Ecto neural progenitor cell (in vitro differentiated cells): ENCODE results near the gene AGRN.
A peak's percentile ranks its signal among the peaks of the same experiment; 100 is the strongest.
"Not testable (repeated sequence)": the region's sequence is repeated elsewhere in the genome, so short reads cannot be mapped to it uniquely, and the experiment has no call there.

Experiments
- DNase-seq: peaks from one replicate; pipeline ENCODE4 v3.0.0-alpha.2; 2018; ENCODE audit warnings: low spot score

Gene AGRN

DNA sequence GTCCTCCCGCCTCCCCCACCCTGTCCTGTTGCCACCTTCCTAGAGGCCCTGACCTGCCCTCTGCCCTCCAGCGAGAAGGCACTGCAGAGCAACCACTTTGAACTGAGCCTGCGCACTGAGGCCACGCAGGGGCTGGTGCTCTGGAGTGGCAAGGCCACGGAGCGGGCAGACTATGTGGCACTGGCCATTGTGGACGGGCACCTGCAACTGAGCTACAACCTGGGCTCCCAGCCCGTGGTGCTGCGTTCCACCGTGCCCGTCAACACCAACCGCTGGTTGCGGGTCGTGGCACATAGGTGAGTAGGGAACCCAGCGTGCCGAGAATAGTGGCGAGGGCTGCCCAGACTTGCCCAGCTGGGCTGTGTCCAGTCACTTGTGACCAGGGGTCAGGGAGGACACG lies 33.8 kb downstream of the AGRN start:
- no peak for DNase-seq

GRCh38 chr1:1054099-1054700 lies 34.3 kb downstream of the AGRN start:
- DNase-seq: no peak

DNA sequence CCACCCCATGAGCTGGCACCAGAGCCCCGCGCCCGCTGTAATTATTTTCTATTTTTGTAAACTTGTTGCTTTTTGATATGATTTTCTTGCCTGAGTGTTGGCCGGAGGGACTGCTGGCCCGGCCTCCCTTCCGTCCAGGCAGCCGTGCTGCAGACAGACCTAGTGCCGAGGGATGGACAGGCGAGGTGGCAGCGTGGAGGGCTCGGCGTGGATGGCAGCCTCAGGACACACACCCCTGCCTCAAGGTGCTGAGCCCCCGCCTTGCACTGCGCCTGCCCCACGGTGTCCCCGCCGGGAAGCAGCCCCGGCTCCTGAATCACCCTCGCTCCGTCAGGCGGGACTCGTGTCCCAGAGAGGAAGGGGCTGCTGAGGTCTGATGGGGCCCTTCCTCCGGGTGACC lies 35.1 kb downstream of the AGRN start:
- no peak for DNase-seq

- DNase-seq: no peak
These were observed 36.2 kb downstream of the AGRN start for GRCh38 chr1:1055841-1056736.

- not testable (repeated sequence) for DNase-seq
These were observed 37.8 kb downstream of the AGRN start for GRCh38 chr1:1057769-1058087.

- DNase-seq: peak; percentile 65
These were observed 38.4 kb downstream of the AGRN start for GRCh38 chr1:1058088-1058905.

DNA sequence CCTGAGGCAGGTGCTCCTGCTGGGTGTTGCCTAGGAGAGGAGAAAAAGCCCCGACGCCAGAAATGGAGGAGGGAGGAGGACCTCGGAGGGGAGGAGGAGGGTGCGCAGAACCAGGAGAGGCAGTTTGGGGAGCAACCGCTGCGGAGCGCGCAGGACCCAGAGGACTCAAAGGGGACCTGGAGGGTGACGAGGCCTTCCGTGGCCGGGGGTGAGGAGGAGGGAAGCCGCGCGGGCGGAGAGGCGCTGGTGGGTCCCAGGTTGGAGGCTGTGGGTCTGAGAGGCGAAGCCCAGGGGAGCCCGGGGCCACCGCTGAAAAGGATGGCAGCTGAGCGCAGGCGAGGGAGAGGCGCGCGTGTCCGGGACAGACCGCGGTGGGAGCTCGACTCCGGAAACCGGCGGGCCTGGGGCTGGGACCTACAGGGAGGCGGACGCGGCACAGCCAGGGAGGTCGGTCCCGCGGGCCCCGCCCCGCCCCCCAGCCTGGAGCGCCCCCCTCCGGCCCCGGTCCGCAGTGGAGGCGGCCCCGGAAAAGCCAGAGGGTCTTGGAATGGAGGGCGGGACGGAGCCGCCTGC lies 39.1 kb downstream of the AGRN start:
- DNase-seq: no peak

GRCh38 chr1:1059494-1060280 lies 39.8 kb downstream of the AGRN start:
- DNase-seq: peak; percentile 94

DNA sequence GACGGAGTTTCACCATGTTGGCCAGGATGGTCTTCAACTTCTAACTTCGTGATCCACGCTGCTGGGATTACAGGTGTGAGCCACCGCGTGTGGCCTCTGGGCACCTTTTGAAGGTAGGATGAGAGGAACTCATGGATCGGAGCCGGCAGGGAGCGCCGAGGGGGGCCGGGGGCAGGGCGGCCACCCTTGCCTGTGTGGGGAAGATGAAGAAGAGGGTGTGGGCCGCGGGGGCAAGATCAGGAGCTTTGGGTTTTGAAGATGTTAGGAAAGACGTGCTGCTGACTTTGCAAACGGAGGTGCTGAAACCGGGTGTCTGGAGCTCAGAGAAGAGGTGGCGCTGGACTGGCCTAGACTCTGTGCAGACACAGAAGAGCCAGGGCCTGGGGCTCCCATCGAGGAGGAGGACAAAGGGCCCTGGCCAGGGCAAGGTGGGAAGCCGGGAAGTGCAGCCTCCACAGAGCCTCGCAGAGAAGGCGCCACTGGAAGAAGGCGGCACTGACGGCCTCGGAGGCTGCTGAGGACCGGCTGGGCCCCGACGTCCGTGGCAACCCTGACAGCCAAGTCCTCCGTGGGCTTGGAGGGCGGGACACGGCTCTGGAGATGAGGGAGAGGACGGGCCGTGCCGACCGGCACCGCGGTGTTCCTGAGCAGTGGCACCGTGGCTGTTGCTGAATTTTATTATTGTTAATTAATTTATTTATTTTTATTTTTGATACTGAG lies 40.5 kb downstream of the AGRN start:
- no peak for DNase-seq

GRCh38 chr1:1061682-1062345 lies 41.9 kb downstream of the AGRN start:
- no peak for DNase-seq

GRCh38 chr1:1062348-1063163 lies 42.6 kb downstream of the AGRN start:
- DNase-seq: no peak

DNA sequence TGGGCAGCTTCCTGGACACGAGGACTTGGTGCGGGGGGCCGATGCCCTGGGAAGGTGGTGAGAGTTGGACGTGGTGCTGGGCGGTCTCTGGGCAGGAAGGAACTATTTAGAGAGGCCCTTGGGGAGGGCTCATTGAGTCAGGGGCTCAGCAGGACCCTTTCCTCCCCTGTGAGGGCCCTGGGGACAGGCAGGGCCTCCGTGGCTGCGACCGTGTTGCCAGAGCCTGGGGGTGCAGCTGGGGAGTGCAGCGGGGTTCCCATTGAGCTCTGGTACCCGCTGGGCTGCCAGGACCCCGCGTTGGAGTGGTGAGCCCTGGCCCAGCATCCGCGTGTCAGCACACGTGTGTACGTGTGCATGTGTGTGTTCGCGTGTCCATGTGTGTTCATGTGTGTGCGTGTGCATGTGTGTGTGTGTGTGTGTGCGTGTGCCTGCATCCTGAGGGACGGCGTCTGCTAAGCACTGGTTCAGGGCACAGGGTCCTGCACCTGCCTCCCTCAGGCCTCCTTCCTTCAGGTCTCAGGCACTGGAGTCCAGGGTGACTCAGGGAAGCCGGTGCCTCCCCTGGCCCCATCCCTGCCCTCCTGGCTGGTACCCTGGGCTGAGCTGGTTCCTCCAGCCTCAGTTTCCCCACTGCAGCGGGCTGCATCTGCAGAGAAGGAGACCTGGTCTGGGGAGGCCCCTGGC lies 43.5 kb downstream of the AGRN start:
- DNase-seq: no peak

DNA sequence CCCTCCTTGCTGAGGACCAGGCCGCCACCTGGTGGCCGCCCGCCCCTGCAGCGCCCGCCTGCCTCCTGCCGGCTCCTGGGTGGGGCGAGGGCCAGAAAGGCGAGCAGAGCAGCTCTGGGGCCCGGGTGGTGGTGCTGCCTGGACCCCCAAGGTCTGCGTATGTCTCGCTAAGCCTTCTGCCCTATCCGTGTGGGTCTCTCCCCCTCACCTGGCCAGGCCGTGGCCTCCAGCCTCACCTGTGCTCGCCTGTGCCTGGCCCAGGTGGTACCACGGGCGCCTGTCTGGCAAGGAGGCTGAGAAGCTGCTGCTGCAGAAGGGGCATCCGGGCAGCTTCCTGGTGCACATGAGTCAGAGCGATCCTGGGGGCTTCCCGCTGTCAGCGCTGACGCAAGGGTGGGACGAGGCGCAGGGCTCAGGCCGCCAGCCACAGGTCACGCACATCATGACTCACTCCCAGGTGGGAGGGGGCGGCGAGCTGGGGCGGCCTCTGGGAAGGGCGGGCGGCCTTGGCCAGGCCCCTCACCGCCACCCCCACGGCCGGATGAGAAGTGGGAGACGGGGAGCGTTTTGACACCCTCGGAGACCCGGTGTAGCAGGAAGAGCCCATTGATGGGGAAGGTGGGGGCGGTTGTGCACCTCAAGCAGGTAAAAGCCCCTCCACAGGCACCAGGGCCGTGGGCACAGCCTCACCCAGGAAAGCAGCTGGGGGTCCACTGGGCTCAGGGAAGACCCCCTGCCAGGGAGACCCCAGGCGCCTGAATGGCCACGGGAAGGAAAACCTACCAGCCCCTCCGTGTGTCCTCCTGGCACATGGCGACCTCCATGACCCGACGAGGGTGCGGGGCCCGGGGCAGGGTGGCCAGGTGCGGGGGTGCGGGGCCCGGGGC lies 44.3 kb downstream of the AGRN start:
- DNase-seq: peak; percentile 82

DNA sequence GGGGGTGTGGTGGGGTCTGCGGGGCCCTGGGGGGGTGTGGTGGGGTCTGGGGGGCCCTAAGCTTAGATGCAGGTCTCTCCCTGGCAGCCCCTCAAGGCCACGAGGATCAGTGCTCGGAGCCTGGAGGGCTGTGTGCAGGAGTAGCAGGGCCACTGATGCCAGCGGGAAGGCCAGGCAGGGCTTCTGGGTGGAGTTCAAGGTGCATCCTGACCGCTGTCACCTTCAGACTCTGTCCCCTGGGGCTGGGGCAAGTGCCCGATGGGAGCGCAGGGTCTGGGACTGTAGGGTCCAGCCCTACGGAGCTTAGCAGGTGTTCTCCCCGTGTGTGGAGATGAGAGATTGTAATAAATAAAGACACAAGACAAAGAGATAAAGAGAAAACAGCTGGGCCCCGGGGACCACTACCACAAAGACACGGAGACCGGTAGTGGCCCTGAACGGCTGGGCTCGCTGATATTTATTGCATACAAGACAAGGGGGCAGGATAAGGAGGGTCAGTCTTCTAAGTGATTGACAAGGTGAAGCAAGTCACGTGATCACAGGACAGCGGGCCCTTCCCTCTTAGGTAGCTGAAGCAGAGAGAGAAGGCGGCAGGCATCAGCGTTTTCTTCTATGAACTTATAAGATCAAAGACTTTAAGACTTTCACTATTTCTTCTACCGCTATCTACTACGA lies 45.5 kb downstream of the AGRN start:
- DNase-seq: no peak

- DNase-seq: not testable (repeated sequence)
These were observed 46.0 kb downstream of the AGRN start for GRCh38 chr1:1065940-1066304.

GRCh38 chr1:1066403-1067283 lies 46.7 kb downstream of the AGRN start:
- DNase-seq: no peak
